GM18867 (cell line): ENCODE data around the gene DCST2.

ENCODE experiments used
- ATAC-seq: cut with Tn5 transposase; IDR thresholded peaks from one replicate; pipeline ENCODE4 v1.9.1; 2021; ENCODE audit warnings: mild to moderate bottlenecking, moderate library complexity; ENCODE audit not compliant: unreplicated experiment

Gene DCST2

GRCh38 chr1:155030243-155030795 lies 3.3 kb downstream of the DCST2 start:
- no peak for ATAC-seq

- ATAC-seq, result no peak
Measured at GRCh38 chr1:155029513-155030242, 3.9 kb downstream of the DCST2 start.

GRCh38 chr1:155026588-155026987 lies 7.0 kb downstream of the DCST2 start:
- ATAC-seq, result no peak

DNA sequence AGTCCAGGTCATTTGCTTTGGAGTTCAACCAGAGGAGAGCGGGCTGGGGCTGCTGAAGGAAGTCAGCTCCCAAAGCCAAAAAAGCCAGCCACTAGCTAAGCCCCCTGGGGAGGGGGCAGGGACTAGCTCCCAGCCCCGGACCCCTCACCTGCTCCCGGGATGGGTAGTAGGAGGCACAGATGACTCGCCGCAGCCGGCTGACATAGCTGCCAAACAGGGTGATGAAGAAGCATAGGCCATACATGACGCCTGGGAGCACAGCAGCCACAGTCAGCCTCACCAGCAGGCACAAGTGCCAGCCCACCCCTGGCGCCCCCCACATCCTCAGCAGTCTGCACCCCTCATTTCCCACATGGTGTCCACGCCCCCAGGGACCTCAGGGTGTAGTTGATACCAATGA lies 7.4 kb downstream of the DCST2 start:
- no peak for ATAC-seq

- ATAC-seq, result no peak
Measured at GRCh38 chr1:155024315-155024714, 9.3 kb downstream of the DCST2 start.

- no peak for ATAC-seq
Measured at GRCh38 chr1:155023627-155024026, 10.0 kb downstream of the DCST2 start.

- no peak for ATAC-seq
Measured at GRCh38 chr1:155022927-155023236, 10.7 kb downstream of the DCST2 start.

DNA sequence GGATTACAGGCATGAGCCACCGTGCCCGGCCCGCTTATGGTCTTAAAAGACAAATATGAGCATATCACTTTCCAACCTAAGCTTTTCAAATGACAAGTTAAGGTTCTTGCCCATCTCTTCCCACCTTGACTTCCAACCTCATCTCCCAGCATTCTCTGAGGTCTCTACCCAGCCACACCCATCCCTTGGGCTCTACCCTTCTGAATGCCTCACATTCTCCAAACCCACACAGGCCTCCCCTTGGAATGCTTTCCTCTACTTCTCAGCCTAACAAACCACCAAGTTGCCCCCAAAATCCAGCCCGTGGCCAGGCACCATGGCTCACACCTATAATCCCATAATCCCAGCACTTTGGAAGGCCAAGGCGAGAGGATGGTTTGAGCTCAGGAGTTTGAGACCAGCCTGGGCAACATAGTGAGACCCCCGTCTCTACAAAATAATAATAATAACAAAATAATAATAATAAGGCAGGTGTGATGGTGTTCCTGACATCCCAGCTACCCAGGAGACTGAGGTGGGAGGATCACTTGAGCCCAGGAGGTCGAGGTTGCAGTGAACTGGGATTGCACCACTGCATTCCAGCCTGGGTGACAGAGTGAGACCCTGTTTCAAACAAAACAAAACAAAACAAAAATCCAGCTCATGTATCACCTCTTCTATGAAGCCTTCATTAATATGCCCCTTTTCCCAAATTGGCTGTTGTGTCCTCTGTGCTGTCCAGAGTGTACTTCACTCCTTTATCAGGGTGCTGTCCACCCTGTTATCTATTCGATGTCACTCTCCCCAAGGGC lies 11.2 kb downstream of the DCST2 start:
- no peak for ATAC-seq

- no peak for ATAC-seq
Measured at GRCh38 chr1:155019377-155020245, 14.0 kb downstream of the DCST2 start.

- ATAC-seq, result no peak
Measured at GRCh38 chr1:155018617-155019348, 14.8 kb downstream of the DCST2 start.

DNA sequence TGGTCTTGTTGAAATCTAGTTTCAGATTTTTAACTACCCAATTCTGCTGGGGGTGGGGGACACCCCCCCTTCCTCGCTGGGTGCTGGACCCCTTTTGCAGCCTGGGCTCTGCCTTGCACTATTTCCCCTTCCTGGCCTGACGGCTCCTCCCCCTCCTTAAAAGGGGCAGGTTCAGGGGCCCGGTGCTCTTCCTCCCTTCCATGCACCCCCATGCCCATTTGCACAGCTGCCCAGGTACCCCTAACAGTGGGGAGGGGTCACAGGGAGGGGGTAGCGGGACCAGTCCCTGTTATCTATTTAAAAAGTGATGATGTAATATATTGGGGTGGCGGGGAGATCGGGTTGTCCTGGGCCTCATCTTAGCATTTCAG lies 15.7 kb downstream of the DCST2 start:
- ATAC-seq, result no peak

GRCh38 chr1:155017041-155017945 lies 16.3 kb downstream of the DCST2 start:
- peak; percentile 72 for ATAC-seq

DNA sequence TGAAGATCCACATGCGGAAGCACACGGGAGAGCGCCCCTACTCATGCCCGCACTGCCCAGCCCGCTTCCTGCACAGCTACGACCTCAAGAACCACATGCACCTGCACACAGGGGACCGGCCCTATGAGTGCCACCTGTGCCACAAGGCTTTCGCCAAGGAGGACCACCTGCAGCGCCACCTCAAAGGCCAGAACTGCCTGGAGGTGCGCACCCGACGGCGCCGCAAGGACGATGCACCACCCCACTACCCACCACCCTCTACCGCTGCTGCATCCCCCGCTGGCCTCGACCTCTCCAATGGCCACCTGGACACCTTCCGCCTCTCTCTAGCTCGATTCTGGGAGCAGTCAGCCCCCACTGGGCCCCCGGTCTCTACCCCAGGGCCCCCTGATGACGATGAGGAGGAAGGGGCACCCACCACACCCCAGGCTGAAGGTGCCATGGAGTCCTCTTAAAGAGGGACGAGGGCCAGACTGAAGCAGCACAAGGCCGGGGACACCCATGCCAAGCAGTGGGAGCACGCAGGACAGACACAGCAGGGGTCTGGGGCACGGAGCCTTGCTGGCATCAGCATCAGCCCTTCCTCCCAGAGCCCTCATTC lies 17.2 kb downstream of the DCST2 start:
- ATAC-seq, result no peak

DNA sequence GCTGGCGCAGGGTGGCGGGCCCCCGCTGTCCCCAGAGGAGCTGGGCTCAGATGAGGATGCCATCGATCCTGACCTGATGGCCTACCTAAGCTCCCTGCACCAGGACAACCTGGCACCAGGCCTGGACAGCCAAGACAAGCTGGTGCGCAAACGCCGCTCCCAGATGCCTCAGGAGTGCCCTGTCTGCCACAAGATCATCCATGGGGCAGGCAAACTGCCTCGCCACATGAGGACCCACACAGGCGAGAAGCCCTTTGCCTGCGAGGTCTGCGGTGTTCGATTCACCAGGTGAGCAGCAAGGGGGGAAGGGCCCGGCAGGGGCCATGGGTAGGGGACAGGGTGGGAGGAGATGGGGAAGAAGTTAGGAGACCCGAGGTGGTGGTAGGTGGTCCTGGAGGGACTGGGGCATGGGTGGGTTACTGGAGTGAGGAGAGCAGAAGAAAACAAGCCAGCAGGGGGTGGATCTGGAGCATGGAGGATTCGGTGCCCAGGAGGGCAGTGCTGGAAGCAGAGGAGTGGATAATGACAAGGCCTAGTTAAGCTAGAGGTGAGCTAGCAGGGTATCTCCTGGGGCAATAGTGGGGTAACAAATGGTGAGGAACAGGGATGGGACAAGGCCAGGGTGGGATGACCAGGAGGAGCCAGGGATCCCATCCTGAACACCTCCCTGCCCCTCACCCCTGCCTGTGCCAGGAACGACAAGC lies 17.9 kb downstream of the DCST2 start:
- no peak for ATAC-seq

DNA sequence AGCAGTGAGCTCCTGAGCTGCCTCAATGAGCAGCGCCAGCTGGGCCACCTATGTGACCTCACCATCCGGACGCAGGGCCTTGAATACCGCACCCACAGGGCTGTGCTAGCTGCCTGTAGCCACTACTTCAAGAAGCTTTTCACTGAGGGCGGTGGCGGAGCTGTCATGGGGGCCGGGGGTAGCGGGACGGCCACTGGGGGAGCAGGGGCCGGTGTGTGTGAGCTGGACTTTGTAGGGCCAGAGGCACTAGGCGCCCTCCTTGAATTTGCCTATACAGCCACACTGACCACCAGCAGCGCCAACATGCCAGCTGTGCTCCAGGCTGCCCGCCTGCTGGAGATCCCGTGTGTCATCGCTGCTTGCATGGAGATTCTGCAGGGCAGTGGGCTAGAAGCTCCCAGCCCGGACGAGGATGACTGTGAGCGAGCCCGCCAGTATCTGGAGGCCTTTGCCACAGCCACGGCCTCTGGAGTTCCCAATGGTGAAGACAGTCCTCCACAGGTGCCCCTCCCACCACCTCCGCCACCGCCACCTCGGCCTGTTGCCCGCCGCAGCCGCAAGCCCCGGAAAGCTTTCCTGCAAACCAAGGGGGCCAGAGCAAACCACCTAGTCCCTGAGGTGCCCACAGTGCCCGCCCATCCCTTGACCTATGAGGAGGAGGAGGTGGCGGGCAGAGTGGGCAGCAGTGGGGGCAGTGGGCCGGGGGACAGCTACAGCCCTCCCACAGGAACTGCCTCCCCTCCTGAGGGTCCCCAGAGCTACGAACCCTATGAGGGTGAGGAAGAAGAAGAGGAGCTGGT lies 18.7 kb downstream of the DCST2 start:
- ATAC-seq, result no peak

DNA sequence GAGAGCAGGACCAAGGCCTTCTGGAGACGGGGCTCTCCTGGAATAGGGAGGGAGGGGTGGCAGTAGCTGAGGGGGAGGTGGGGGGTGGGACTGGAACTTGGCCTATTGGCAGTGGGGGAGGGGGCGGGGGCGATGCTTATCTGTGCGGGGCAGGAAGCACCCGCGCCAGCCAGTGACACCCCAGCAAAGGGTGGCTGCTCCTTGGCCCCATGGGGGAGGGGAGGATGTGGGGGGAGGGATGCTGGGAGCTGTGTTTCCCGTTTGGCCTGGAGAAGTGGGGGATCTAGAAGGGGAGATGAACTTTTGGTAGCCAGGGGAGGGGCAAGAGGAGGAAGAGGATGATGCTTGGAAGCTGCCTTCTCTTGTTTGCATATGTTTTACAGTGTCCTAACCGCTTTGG lies 19.9 kb downstream of the DCST2 start:
- no peak for ATAC-seq

GRCh38 chr1:155012776-155013602 lies 20.6 kb downstream of the DCST2 start:
- ATAC-seq, result no peak
